GM21723 (cell line): Measurements from ENCODE around the gene SLC47A1.
"Not testable (repeated sequence)": the region's sequence is repeated elsewhere in the genome, so short reads cannot be mapped to it uniquely, and the experiment has no call there.

Experiments
- ATAC-seq: cut with Tn5 transposase; IDR thresholded peaks from one replicate; pipeline ENCODE4 v1.9.1; 2021; ENCODE audit warnings: mild to moderate bottlenecking, moderate library complexity; ENCODE audit not compliant: unreplicated experiment

The SLC47A1 gene

GRCh38 chr17:19519388-19520291, 14.0 kb upstream of the SLC47A1 start:
- ATAC-seq: not testable (repeated sequence)

DNA sequence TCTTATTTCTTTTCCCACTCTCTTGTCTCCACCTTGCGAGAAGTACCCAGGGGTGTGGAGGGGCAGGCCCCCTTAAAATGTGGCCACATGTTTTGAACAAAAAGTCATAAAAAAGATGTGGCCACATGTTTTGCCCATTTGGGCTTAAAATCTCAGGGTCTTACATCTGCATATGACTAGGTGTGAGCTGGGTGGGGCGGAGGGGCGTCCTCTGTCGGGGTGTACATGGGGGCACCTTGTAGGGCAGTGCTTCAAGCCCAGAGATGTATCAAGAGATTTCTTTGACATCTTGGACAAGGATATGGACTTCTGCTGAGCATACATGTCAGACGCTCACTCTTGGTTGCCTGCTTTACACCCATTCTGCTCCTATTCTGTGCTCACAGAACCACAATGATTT, 13.0 kb upstream of the SLC47A1 start:
- no peak for ATAC-seq

GRCh38 chr17:19523690-19524089, 10.0 kb upstream of the SLC47A1 start:
- ATAC-seq: no peak

GRCh38 chr17:19526950-19527349, 6.7 kb upstream of the SLC47A1 start:
- ATAC-seq: not testable (repeated sequence)

- no peak for ATAC-seq
These were observed 1.7 kb upstream of the SLC47A1 start for GRCh38 chr17:19531780-19532501.

- no peak for ATAC-seq
These were observed 477 bp upstream of the SLC47A1 start for GRCh38 chr17:19533036-19533717.

- ATAC-seq: no peak
These were observed 1.0 kb downstream of the SLC47A1 start for GRCh38 chr17:19534562-19535149.

DNA sequence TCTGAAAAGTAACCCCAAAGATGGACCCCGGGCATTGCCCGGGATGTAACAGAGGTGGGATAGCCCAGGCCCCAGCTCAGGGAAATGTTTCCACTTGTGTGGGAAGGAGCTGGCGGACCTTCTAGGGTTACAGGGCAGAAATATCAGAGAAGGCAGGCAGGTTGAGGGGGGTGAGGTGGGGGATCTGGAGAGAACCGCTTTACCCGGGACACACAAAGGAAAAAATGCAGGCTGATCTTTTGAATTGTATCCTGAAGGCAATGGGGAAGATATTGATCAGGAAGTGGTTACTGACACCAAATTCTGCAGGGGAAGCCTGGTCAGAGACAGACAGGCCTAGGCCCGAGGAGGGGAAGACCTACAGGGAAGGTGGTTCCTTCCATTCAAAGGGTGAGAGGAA, 3.5 kb downstream of the SLC47A1 start:
- no peak for ATAC-seq

- no peak for ATAC-seq
These were observed 4.7 kb downstream of the SLC47A1 start for GRCh38 chr17:19538095-19539039.

- ATAC-seq: no peak
These were observed 5.4 kb downstream of the SLC47A1 start for GRCh38 chr17:19539040-19539399.

DNA sequence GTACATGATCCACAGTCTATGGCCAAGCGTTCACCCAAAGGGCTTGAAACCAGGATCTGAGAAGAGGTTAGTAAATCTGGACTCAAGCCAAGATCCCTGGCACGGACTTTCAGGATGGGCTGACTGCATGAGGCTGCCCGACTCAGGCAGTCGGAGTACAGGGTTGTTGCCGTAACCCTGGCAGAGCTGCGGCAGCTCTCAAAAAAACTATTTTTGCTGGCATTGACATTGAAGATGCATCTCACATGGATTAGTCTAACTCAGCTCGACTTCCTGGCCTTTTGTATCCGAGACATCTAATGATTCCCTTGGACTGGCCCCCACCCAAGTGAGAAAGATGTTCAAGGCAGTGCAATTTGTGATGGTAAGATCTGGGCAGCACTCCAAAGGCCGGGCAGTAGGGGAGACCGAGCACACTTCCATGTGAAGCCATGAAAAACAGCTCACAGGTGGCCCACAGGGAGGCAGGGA, 6.2 kb downstream of the SLC47A1 start:
- no peak for ATAC-seq

DNA sequence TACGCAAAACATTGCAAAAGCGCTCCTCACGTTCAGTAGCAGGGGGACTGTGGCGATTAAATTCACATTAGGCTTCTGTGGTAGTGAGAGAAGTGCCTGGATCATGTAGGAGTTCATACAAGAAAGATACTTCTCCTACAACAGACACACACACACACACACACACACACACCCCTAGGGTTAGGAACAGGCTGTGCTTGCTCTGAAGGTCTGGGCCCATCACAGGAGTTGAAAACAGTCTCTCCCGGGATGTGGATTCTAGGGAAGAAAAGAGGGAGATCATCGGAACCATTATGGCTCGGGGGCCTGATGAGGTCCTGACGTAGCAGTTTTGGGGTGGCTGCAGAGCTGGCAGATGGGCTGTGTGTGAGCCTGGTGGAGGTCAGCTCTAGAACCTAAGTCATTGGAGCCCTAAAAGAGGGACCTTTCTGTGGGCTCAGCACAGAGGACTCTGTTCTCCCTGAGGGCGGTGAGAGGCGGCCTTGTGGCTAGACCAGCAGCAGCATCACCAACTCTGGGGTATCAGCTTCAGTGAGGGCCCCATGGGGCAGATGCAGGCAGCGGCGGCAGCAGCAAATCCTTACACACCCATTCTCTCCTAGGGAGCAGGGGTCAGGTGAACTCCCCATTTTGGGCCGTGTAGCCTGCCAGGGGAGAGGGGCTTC, 7.2 kb downstream of the SLC47A1 start:
- ATAC-seq: no peak

GRCh38 chr17:19541445-19541844, 7.8 kb downstream of the SLC47A1 start:
- no peak for ATAC-seq

- no peak for ATAC-seq
These were observed 8.6 kb downstream of the SLC47A1 start for GRCh38 chr17:19542247-19542646.

DNA sequence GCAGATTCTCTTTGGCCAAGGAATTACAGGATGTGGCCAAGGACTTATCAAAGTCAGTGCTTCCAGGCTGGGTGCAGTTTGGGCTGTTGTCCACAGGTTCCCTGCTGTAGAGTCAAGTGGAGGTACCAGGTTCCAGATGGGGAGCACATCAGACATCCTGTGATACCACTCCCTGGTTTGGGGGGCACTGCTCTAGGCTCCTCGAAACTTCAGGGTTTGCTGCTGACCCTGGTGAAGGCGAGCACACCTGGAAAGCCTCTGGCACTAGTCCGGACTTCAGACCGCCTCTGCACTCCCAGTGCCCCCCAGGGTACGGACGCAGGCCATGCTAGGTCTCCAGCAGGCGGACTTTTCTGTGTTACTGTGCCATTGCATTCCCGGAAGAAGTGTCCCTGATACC, 10.7 kb downstream of the SLC47A1 start:
- no peak for ATAC-seq

DNA sequence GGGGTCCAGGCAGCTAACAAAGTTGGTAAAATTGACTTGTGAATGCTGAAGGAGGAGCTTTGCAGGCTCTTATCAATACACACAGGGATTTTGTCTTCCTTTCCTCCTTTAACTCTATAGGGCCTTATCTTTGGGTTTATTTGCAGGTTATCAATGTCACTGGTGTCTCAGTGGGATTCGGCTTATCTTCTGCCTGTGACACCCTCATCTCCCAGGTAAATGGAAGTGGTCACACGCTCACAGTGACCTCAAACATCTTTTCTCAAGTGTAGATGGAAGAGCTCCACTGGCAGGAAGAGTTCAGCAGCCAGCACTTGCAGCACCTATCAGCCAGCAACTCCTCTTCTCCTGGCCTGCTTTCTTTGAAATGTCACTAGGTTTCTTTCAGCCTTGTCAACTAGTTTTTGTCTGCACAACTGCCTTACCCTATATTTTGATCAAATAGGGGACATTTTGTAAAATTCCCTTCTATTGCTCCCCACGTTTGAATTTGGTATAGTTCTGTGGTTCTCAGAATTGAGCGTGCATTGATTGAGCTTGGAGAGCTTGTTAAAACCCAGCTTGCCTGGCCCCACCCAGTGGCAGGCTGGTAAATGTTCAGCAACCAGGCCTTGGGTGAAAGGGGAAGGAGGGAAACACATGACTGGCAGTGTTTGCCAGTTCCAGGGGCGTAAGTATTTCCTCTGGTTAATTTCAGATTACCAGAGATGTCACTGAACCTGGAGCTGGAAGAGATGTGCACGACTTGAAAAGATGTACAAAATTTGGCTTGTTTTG, 12.8 kb downstream of the SLC47A1 start:
- ATAC-seq: no peak

- no peak for ATAC-seq
These were observed 16.3 kb downstream of the SLC47A1 start for GRCh38 chr17:19549746-19550623.

- ATAC-seq: no peak
These were observed 17.5 kb downstream of the SLC47A1 start for GRCh38 chr17:19551165-19551564.
